ENCODE data around the gene SOWAHC. TPM values are rescaled to one million over a fixed set of nuclear protein-coding genes. Genes with fewer than 3 reads are reported as not detected.
"Not testable (repeated sequence)": the region's sequence is repeated elsewhere in the genome, so short reads cannot be mapped to it uniquely, and the experiment has no call there.

SOWAHC gene
- total and polyA plus RNA-seq, 2 donors (not counting 3 experiments of a cell fraction or from before 2014, with no cell fraction given): 1.0 to 4.1 TPM

- no peaks in the 10 kb centered on the region for H3K9me3 ChIP-seq (replicated peaks; ENCODE audit: control insufficient read depth, insufficient read depth, low read length)
- no peak overlapping the region for H3K4me2 ChIP-seq (ENCODE audit: insufficient read depth, low read length)
- TF ChIP-seq POLR2AphosphoS5 (IDR thresholded peaks at IDR 0.05; ENCODE audit: insufficient read depth, low read depth, low read length) (no peak), MAX (IDR thresholded peaks at IDR 0.05; ENCODE audit: insufficient read depth, insufficient read length) (no peak), JUN (IDR thresholded peaks at IDR 0.05; ENCODE audit: borderline replicate concordance, insufficient read depth, insufficient read length, low read depth) (no peak), GATA2 (IDR thresholded peaks at IDR 0.05; ENCODE audit: insufficient read depth, insufficient read length, low read depth, low read length) (no peak), MYC (IDR thresholded peaks at IDR 0.05; ENCODE audit: low read depth, low read length) (no peak), EZH2 (IDR thresholded peaks at IDR 0.05; ENCODE audit: borderline replicate concordance, low read depth, low read length, severe bottlenecking) (no peak), POLR2A (IDR thresholded peaks at IDR 0.05; ENCODE audit: low read depth, low read length) (no peak), FOS (IDR thresholded peaks at IDR 0.05; ENCODE audit: borderline replicate concordance, insufficient read depth, low read length) (no peak)
- TF ChIP-seq, protein P1, sequence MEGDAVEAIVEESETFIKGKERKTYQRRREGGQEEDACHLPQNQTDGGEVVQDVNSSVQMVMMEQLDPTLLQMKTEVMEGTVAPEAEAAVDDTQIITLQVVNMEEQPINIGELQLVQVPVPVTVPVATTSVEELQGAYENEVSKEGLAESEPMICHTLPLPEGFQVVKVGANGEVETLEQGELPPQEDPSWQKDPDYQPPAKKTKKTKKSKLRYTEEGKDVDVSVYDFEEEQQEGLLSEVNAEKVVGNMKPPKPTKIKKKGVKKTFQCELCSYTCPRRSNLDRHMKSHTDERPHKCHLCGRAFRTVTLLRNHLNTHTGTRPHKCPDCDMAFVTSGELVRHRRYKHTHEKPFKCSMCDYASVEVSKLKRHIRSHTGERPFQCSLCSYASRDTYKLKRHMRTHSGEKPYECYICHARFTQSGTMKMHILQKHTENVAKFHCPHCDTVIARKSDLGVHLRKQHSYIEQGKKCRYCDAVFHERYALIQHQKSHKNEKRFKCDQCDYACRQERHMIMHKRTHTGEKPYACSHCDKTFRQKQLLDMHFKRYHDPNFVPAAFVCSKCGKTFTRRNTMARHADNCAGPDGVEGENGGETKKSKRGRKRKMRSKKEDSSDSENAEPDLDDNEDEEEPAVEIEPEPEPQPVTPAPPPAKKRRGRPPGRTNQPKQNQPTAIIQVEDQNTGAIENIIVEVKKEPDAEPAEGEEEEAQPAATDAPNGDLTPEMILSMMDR (IDR thresholded peaks at IDR 0.05; ENCODE audit: extremely low read depth in 1 of 2, insufficient read depth in 1 of 2, low read depth in 1 of 2, low read length in 2 of 2): no peak
- H3K9ac ChIP-seq (replicated peaks; ENCODE audit: extremely low read depth, insufficient read depth, low read length): no peak overlapping the region
- no TSS peak for BruUV-seq (replicated peaks)
- no peaks in the 10 kb centered on the region for H3K36me3 ChIP-seq (ENCODE audit: control insufficient read depth in 2 of 2, extremely low read depth in 1 of 2, insufficient read depth in 2 of 2, low read length in 2 of 2)
- H4K20me1 ChIP-seq (replicated peaks; ENCODE audit: control insufficient read depth, extremely low read depth, insufficient read depth, low read length): no peaks in the 10 kb centered on the region
- peak; percentile 4 for FAIRE-seq
- no peak overlapping the region for H2AFZ ChIP-seq (ENCODE audit: low read depth, low read length)
- H3K27me3 ChIP-seq (ENCODE audit: control insufficient read depth in 2 of 2, insufficient read depth in 2 of 2, low read length in 2 of 2): peaks cover 5% of the 10 kb centered on the region in 2 experiments
- dilution Hi-C loops (cut with MboI; ENCODE audit: extremely low pct_ligation_motif_present, low sequenced_read_pairs) (no loop called here), intact Hi-C loops (cut with micrococcal nuclease) (loop anchor here (10.0 kb wide), 1 partner anchor 554 kb away; no protein-coding TSS in a partner anchor)
- H3K27ac ChIP-seq (ENCODE audit: insufficient read depth, low read depth, low read length): no peak overlapping the region
- H3K4me1 ChIP-seq (ENCODE audit: control insufficient read depth, extremely low read depth, insufficient read depth, low read length): no peaks in the 10 kb centered on the region
- DNase-seq (ENCODE audit: low read depth, low spot score): no peak
- POLR2A ChIA-PET: no interaction called here
- no peaks in the 10 kb centered on the region for H3K9me1 ChIP-seq (replicated peaks; ENCODE audit: control insufficient read depth, extremely low read depth, insufficient read depth, low read length)
- H3K4me3 ChIP-seq (replicated peaks in 1 of 3; ENCODE audit: insufficient read depth in 1 of 3, low read depth in 1 of 3, low read length in 3 of 3): no peak overlapping the region
- CTCF ChIA-PET: interaction anchor here (1.0 kb wide), 1 partner anchor 12 kb away, joined by 3 read pairs; no protein-coding TSS in a partner anchor
- no peaks in the 10 kb centered on the region for H3K79me2 ChIP-seq (ENCODE audit: control insufficient read depth, insufficient read depth, low read length)
Measured at GRCh38 chr2:109638795-109639194, 24.6 kb downstream of the SOWAHC start.

- H2AFZ ChIP-seq (ENCODE audit: low read depth, low read length); H3K4me3 ChIP-seq (replicated peaks in 1 of 3; ENCODE audit: insufficient read depth in 1 of 3, low read depth in 1 of 3, low read length in 3 of 3); H3K27ac ChIP-seq (ENCODE audit: insufficient read depth, low read depth, low read length); dilution Hi-C loops (cut with MboI; ENCODE audit: extremely low pct_ligation_motif_present, low sequenced_read_pairs); H3K9ac ChIP-seq (replicated peaks; ENCODE audit: extremely low read depth, insufficient read depth, low read length); POLR2A ChIA-PET; BruUV-seq (replicated peaks); CTCF ChIA-PET; H3K4me1 ChIP-seq (ENCODE audit: control insufficient read depth, extremely low read depth, insufficient read depth, low read length); FAIRE-seq; H3K36me3 ChIP-seq (ENCODE audit: control insufficient read depth in 2 of 2, extremely low read depth in 1 of 2, insufficient read depth in 2 of 2, low read length in 2 of 2); H3K9me1 ChIP-seq (replicated peaks; ENCODE audit: control insufficient read depth, extremely low read depth, insufficient read depth, low read length); DNase-seq (ENCODE audit: low read depth, low spot score); H3K79me2 ChIP-seq (ENCODE audit: control insufficient read depth, insufficient read depth, low read length); H3K4me2 ChIP-seq (ENCODE audit: insufficient read depth, low read length); H3K27me3 ChIP-seq (ENCODE audit: control insufficient read depth in 2 of 2, insufficient read depth in 2 of 2, low read length in 2 of 2); H4K20me1 ChIP-seq (replicated peaks; ENCODE audit: control insufficient read depth, extremely low read depth, insufficient read depth, low read length); H3K9me3 ChIP-seq (replicated peaks; ENCODE audit: control insufficient read depth, insufficient read depth, low read length): not testable (repeated sequence)
- intact Hi-C loops (cut with micrococcal nuclease): loop anchor here (10.0 kb wide), 1 partner anchor 555 kb away; no protein-coding TSS in a partner anchor
Measured at GRCh38 chr2:109640000-109640399, 25.8 kb downstream of the SOWAHC start.

Measured in endothelial cell of umbilical vein (primary cell).